AG09309 (cell line): ENCODE measurements around the gene KRT4.

Experiments used
- DNase-seq: peaks from one replicate; pipeline ENCODE4 v3.0.0-alpha.2; 2010; ENCODE audit warnings: low read depth
- H3K4me3 ChIP-seq: 2 replicates; pipeline ENCODE4 v1.5.1; 2011; ENCODE audit warnings: mild to moderate bottlenecking, low read depth, low read length, moderate library complexity; ENCODE audit not compliant: control insufficient read depth
- TF ChIP-seq, protein P1 (sequence below): IDR thresholded peaks from 2 replicates; pipeline ENCODE4 v1.5.1; 2011; ENCODE audit warnings: mild to moderate bottlenecking, low read depth, low read length, inconsistent platforms; ENCODE audit not compliant: insufficient read depth, control insufficient read depth; ENCODE audit errors: missing control alignments

The KRT4 gene

DNA sequence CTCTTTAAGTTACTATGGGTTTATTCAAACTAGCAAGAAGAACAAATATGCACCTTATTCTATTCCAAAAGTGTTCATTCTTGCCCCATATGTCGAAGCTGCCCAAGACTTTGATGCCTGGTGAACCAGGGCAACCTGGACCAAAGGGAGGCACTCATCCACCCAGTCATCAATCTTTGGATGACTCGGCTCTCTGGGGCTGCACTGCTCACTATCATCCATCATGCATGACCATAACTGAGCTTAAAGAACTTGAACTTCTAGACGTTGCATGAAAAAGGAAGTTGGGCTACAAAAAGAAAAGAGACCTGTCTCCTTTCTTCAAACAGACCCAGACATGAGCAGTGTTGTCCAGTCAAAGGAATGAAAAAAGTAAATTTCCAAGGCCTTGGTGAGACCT lies 1.2 kb downstream of the KRT4 start:
- no peak overlapping the region for H3K4me3 ChIP-seq
- DNase-seq: no peak
- TF ChIP-seq, protein P1, sequence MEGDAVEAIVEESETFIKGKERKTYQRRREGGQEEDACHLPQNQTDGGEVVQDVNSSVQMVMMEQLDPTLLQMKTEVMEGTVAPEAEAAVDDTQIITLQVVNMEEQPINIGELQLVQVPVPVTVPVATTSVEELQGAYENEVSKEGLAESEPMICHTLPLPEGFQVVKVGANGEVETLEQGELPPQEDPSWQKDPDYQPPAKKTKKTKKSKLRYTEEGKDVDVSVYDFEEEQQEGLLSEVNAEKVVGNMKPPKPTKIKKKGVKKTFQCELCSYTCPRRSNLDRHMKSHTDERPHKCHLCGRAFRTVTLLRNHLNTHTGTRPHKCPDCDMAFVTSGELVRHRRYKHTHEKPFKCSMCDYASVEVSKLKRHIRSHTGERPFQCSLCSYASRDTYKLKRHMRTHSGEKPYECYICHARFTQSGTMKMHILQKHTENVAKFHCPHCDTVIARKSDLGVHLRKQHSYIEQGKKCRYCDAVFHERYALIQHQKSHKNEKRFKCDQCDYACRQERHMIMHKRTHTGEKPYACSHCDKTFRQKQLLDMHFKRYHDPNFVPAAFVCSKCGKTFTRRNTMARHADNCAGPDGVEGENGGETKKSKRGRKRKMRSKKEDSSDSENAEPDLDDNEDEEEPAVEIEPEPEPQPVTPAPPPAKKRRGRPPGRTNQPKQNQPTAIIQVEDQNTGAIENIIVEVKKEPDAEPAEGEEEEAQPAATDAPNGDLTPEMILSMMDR: no peak

DNA sequence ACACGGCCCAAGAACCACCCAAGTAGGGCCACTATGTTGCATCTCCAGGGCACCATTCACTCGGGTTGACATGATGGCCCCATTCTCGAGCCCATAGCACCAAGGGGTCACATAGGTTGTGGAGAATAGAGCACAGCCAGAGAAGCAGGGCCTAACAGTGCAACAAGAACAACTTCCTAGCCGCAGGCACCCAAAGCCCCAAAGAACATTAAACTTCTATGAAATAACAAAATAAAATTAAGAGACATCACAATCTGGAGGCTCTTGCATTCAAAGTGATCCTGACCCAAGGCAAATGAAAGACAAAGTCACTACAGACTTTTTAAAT lies 1.9 kb downstream of the KRT4 start:
- TF ChIP-seq, protein P1: no peak
- DNase-seq: no peak

DNA sequence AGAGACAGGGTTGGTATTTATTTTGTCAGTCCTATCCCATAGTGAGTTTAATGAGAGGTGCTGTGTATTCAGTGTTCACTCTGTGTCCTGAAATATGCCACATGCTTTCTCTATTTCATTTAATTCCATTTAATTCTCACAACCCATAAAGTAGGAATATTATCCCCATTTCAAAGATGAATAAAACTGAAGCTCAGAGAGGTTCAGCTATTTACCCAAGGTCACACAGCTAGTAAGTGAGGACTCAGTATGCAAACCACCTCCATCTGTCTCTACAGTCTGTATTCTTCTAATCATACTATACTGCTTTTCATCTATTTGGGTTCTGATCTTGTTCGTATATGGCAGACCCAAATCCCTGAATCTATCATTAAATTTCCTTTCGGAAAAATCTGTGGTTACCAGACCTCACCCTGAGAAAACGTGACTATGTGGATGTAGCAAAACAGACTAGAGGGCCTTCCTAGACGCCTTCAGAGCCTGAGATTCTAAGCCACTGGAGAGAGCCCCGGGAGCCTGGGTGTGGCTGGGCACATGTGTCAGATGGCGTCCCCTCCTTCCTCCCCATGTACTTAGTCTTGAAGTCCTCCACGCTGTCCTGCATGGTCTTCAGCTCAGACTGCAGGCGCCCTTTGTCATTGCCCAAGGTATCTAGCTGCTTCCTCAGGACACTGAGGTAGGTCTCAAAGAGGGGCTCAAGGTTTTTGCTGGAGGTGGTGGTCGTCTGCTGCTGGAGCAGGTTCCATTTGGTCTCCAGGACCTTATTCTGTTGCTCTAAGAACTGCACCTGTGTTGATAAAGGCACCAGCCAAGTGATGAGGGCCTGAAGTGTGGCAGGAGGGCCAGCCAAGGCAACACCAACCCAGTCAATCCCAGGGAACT lies 2.5 kb downstream of the KRT4 start:
- DNase-seq: no peak
- TF ChIP-seq, protein P1: no peak
- H3K4me3 ChIP-seq: no peak overlapping the region

More for the DNA sequence above, 1.9 kb downstream of the KRT4 start:
- H3K4me3 ChIP-seq: no peak overlapping the region

DNA sequence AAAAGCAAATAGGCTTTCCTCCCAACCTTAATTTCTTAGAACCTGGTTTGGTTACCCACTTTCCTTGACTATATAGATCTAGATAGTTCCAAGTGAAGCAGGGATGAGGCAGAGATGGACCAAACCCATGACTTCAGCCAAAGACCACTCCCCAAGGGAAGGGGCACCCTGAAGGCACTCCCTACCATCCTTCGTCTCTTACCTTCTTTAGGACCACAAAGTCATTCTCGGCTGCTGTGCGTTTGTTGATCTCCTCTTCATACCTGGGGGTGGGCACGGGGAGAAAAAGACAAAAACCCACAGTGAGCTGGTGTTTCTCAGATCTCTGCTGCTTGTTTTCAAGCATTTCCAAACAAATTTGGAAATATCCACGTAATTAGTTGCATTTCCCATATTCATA lies 3.4 kb downstream of the KRT4 start:
- no peak for DNase-seq
- TF ChIP-seq, protein P1: no peak
- H3K4me3 ChIP-seq: no peak overlapping the region

DNA sequence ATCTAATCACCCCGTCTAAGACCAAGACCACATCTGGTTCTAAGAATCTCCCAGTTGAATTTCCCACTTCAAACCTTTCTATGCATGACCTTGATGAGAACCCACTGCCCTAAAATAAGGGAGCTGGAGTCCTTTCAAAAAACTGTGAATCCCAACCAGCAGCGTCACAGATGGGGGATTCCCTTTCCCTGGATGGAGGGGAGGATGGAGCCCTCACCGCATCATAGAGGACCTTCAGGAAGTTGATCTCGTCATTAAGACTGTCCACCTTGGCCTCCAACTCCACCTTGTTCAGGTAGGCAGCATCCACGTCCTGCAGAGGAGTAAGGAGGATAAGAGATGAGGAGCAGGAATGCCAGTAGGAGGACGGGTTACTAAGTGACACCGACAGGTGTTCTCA lies 4.8 kb downstream of the KRT4 start:
- TF ChIP-seq, protein P1: no peak
- no peak for DNase-seq
- no peak overlapping the region for H3K4me3 ChIP-seq

DNA sequence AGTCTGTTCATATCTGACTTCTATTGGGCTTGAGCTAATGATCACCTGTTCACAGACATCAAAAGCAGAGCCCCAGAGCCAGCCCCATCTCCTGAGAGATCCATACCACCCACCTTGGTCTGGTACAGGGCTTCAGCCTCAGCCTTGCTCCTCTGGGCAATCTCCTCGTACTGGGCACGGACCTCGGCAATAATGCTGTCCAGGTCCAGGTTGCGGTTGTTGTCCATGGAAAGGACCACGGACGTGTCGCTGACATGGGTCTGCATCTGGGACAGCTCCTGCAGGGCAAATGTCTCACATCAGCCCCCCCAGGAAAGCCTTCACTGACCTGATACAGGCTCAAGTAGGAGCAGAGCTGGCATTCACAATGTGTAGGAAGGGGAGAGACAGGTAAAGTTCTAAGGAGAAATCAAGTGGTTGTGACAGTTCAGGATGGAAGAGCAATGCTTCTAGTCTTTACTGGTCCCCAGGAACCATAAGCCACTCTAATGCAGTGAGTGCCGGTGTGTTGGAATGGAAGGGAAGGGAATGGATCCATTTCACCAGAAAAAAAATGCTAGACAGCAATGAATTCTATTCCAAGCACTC lies 5.2 kb downstream of the KRT4 start:
- no peak for DNase-seq
- TF ChIP-seq, protein P1: no peak
- H3K4me3 ChIP-seq: no peak overlapping the region
